Retinal pigment epithelial cell (primary cell): ENCODE results near the gene GNG7.

ENCODE experiments used
- DNase-seq: peaks from one replicate; pipeline ENCODE4 v3.0.0-alpha.2; 2010; ENCODE audit warnings: low read depth
- H3K4me3 ChIP-seq: 2 replicates; pipeline ENCODE4 v1.5.1; 2011; ENCODE audit warnings: mild to moderate bottlenecking, low read length, control low read depth, moderate library complexity
- CTCF ChIP-seq: conservative IDR thresholded peaks from 2 replicates; pipeline ENCODE4 v1.5.1; 2011; ENCODE audit warnings: low read depth, low read length, control low read depth, inconsistent platforms

GNG7 gene

GRCh38 chr19:2488405-2488941, 214.0 kb downstream of the GNG7 start:
- no peak for TF ChIP-seq CTCF
- peak overlapping the region; percentile 26 for H3K4me3 ChIP-seq
- DNase-seq = no peak

GRCh38 chr19:2487842-2488241, 214.7 kb downstream of the GNG7 start:
- TF ChIP-seq CTCF = no peak
- no peak overlapping the region for H3K4me3 ChIP-seq
- DNase-seq = no peak

- DNase-seq = no peak
- no peak overlapping the region for H3K4me3 ChIP-seq
- no peak for TF ChIP-seq CTCF
These were observed 215.4 kb downstream of the GNG7 start for GRCh38 chr19:2487090-2487489.

- DNase-seq = no peak
- H3K4me3 ChIP-seq = no peak overlapping the region
- no peak for TF ChIP-seq CTCF
These were observed 217.1 kb downstream of the GNG7 start for GRCh38 chr19:2485428-2485827.

GRCh38 chr19:2484178-2484937, 218.1 kb downstream of the GNG7 start:
- H3K4me3 ChIP-seq = no peak overlapping the region
- DNase-seq = no peak
- no peak for TF ChIP-seq CTCF

- no peak for DNase-seq
- no peak overlapping the region for H3K4me3 ChIP-seq
- TF ChIP-seq CTCF = no peak
These were observed 218.9 kb downstream of the GNG7 start for GRCh38 chr19:2483484-2484151.
